Common myeloid progenitor, CD34-positive (primary cell): ENCODE data around the gene TDRD9.
A peak's percentile ranks its signal among the peaks of the same experiment; 100 is the strongest.

ENCODE experiments used
- CTCF ChIA-PET: fragments of 350-600 bp; sonication (Branson Sonifier 250); formaldehyde crosslinking; loops from one replicate; lab custom pipeline; 2021; ENCODE audit warnings: antibody characterized with exemption; lab: Charles Lee
- POLR2A ChIA-PET: fragments of 350-600 bp; sonication (Branson Sonifier 250); formaldehyde crosslinking; loops from one replicate; lab custom pipeline; 2021; ENCODE audit warnings: antibody characterized with exemption; lab: Charles Lee
- DNase-seq, 3 donors: peaks; one replicate each; pipeline versions ENCODE4 v3.0.0 to v3.0.0-alpha.2; 2013
- H3K27ac ChIP-seq, 2 experiments: 1 replicate in 1 of 2; 2 replicates in 1 of 2; pipeline ENCODE4 v1.7.0; 2013; ENCODE audit warnings: inconsistent platforms in 2 of 2, low read length in 2 of 2, mild to moderate bottlenecking in 2 of 2, low read depth in 1 of 2, moderate library complexity in 1 of 2; ENCODE audit not compliant: severe bottlenecking in 2 of 2, insufficient read depth in 1 of 2, poor library complexity in 1 of 2
- H3K27me3 ChIP-seq, 5 experiments: replicated peaks in 2 of 5; 1 replicate in 3 of 5; 2 replicates in 2 of 5; pipeline versions ENCODE4 v1.6.1 to v1.7.0; 2013; ENCODE audit warnings: low read length in 4 of 5, mild to moderate bottlenecking in 2 of 5, moderate library complexity in 2 of 5, inconsistent platforms in 1 of 5; ENCODE audit not compliant: insufficient read depth in 5 of 5, control insufficient read depth in 4 of 5
- H3K36me3 ChIP-seq, 4 experiments: 1 replicate in 2 of 4; 2 replicates in 2 of 4; pipeline versions ENCODE4 v1.6.1 to v1.7.0; 2013; ENCODE audit warnings: low read length in 3 of 4, control low read depth in 1 of 4, mild to moderate bottlenecking in 1 of 4; ENCODE audit not compliant: control insufficient read depth in 4 of 4, insufficient read depth in 4 of 4
- H3K4me1 ChIP-seq, 4 experiments: 1 replicate in 3 of 4; 2 replicates in 1 of 4; pipeline versions ENCODE4 v1.6.1 to v1.7.1; 2013; ENCODE audit warnings: low read length in 3 of 4, mild to moderate bottlenecking in 3 of 4, control low read depth in 1 of 4, inconsistent platforms in 1 of 4, moderate library complexity in 1 of 4; ENCODE audit not compliant: control insufficient read depth in 4 of 4, insufficient read depth in 4 of 4; ENCODE audit errors: control extremely low read depth in 1 of 4
- H3K4me3 ChIP-seq, 7 experiments: 1 replicate in 4 of 7; 2 replicates in 3 of 7; pipeline versions ENCODE4 v1.5.1 to v1.7.0; 2013; ENCODE audit warnings: mild to moderate bottlenecking in 7 of 7, low read length in 6 of 7, moderate library complexity in 6 of 7, inconsistent platforms in 2 of 7, low read depth in 2 of 7, control low read depth in 1 of 7; ENCODE audit not compliant: insufficient read depth in 4 of 7, control insufficient read depth in 1 of 7; ENCODE audit errors: extremely low read depth in 1 of 7
- H3K9me3 ChIP-seq, 5 experiments: 1 replicate in 4 of 5; 2 replicates in 1 of 5; pipeline versions ENCODE4 v1.6.1 to v1.7.1; 2013; ENCODE audit warnings: low read length in 4 of 5, mild to moderate bottlenecking in 2 of 5, inconsistent platforms in 1 of 5, low read depth in 1 of 5, moderate library complexity in 1 of 5; ENCODE audit not compliant: control insufficient read depth in 4 of 5, insufficient read depth in 2 of 5; ENCODE audit errors: control extremely low read depth in 1 of 5
- WGBS: methylation state at CpG from one replicate; pipeline ENCODE4 v1.1.5; 2013; ENCODE audit not compliant: insufficient coverage; 5-methylcytosine and 5-hydroxymethylcytosine counted together

The TDRD9 gene

GRCh38 chr14:103908580-103908979, 19.7 kb upstream of the TDRD9 start:
- no peak for DNase-seq
- POLR2A ChIA-PET: interaction anchor here (0.6 kb wide), 1 partner anchor 428 kb away, joined by 3 read pairs; no protein-coding TSS in a partner anchor
- H3K27ac ChIP-seq: no peak overlapping the region

GRCh38 chr14:103909531-103910261, 18.6 kb upstream of the TDRD9 start:
- no peak for DNase-seq
- Histone ChIP-seq H3K27me3 (no peaks in the 10 kb centered on the region), H3K27ac (no peak overlapping the region), H3K4me3 (peak overlapping the region in 4 of 7 experiments; percentile 24 to 70 (median 45)), H3K4me1 (peaks cover 0 to 10% (median 9%) of the 10 kb centered on the region in 4 experiments), H3K9me3 (no peaks in the 10 kb centered on the region), H3K36me3 (peaks cover 5 to 35% (median 23%) of the 10 kb centered on the region in 4 experiments)
- CTCF ChIA-PET: interaction anchor here (0.6 to 10.8 kb wide), 14 partner anchors 10 to 104 kb away, joined by 3 to 119 read pairs (median 4); partner anchors contain the start of gene RD3L
- 89% methylated on average over 25 of the region's 26 CpGs for WGBS
- POLR2A ChIA-PET: no interaction called here

More at GRCh38 chr14:103908580-103908979, 19.7 kb upstream of the TDRD9 start:
- H3K9me3 ChIP-seq: no peaks in the 10 kb centered on the region
- peaks cover 3 to 24% (median 15%) of the 10 kb centered on the region in 4 experiments for H3K36me3 ChIP-seq
- WGBS: no CpG with 5 or more reads among the region's 4 CpGs
- CTCF ChIA-PET: interaction anchor here (1.2 to 10.8 kb wide), 3 partner anchors 9 to 102 kb away, joined by 3 to 119 read pairs (median 108); no protein-coding TSS in a partner anchor
- H3K27me3 ChIP-seq: no peaks in the 10 kb centered on the region
- no peak overlapping the region for H3K4me3 ChIP-seq
- H3K4me1 ChIP-seq: peaks cover 0 to 11% (median 9%) of the 10 kb centered on the region in 4 experiments

DNA sequence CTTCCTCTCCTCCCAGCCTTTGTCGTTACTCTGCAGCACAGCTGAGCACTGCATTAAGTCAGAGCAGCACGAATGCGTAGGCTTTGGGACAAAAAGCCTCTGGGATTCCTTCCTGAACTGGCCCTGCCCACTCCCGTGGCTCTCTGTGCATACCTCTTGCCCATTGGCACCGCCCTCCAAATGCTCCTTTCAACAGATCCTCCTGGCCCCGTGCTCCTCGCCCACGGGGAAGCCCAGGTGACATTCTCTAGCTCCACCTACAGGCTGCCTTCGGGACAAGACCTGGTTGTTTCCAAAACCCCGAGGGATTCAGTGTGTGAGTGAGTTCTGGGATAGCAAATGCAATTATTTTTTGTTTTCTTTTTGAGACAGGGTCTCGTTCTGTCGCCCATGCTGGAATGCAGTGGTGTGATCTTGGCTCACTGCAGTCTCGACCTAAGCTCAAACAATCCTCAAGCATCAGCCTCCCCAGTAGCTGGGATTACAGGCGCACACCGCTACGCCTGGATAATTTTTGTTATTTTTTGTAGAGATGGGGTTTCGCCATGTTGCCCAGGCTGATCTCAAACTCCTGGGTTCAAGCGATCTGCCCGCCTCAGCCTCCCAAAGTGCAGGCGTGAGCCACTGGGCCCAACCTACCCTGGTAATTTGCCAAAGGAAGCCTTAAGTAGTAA, 17.9 kb upstream of the TDRD9 start:
- POLR2A ChIA-PET: no interaction called here
- H3K9me3 ChIP-seq: no peaks in the 10 kb centered on the region
- H3K27ac ChIP-seq: no peak overlapping the region
- DNase-seq: peak; percentile 55 to 68 (median 64)
- H3K27me3 ChIP-seq: no peaks in the 10 kb centered on the region
- CTCF ChIA-PET: interaction anchor here (0.6 to 10.8 kb wide), 13 partner anchors 10 to 104 kb away, joined by 3 to 119 read pairs (median 4); partner anchors contain the start of gene RD3L
- H3K4me1 ChIP-seq: peaks cover 0 to 10% (median 9%) of the 10 kb centered on the region in 4 experiments
- WGBS: 28% methylated on average over 10 of the region's 20 CpGs
- H3K4me3 ChIP-seq: peak overlapping the region in 4 of 7 experiments; percentile 24 to 70 (median 45)
- peaks cover 5 to 40% (median 27%) of the 10 kb centered on the region in 4 experiments for H3K36me3 ChIP-seq

GRCh38 chr14:103910984-103911383, 17.3 kb upstream of the TDRD9 start:
- DNase-seq: no peak
- ChIA-PET CTCF (interaction anchor here (1.0 to 10.8 kb wide), 10 partner anchors 10 to 105 kb away, joined by 3 to 119 read pairs (median 12); partner anchors contain the start of gene RD3L), POLR2A (no interaction called here)
- Histone ChIP-seq H3K4me3 (no peak overlapping the region), H3K9me3 (no peaks in the 10 kb centered on the region), H3K4me1 (peaks cover 0 to 9% (median 4%) of the 10 kb centered on the region in 4 experiments), H3K27me3 (no peaks in the 10 kb centered on the region), H3K36me3 (peaks cover 5 to 43% (median 29%) of the 10 kb centered on the region in 4 experiments), H3K27ac (no peak overlapping the region)
- WGBS: 95% methylated on average over 4 of the region's 6 CpGs

DNA sequence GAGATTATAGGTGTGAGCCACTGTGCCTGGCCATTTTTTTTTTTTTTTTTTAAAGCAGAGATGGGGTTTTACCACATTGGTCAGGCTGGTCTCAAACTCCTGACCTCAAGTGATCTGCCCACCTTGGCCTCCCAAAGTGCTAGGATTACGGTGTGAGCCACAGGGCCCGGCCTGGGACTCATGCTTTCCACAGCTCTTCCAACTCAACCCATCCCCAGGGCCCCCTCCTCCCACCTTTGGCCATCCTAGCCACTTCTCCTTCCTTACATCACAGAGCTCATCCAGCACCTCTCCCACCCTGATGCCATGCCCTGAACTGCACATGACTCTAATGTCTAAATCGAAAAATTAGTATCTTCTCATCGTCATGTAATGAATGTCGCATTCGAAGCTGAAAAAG, 12.6 kb upstream of the TDRD9 start:
- H3K36me3 ChIP-seq: peaks cover 5 to 60% (median 40%) of the 10 kb centered on the region in 4 experiments
- H3K27ac ChIP-seq: no peak overlapping the region
- no peak for DNase-seq
- ChIA-PET CTCF (interaction anchor here (1.8 to 2.8 kb wide), 2 partner anchors 10 kb away, joined by 11 to 13 read pairs; no protein-coding TSS in a partner anchor), POLR2A (no interaction called here)
- peaks cover 0 to 9% (median 5%) of the 10 kb centered on the region in 4 experiments for H3K4me1 ChIP-seq
- H3K9me3 ChIP-seq: no peaks in the 10 kb centered on the region
- no peaks in the 10 kb centered on the region for H3K27me3 ChIP-seq
- WGBS: 97% methylated on average over 4 of the region's 6 CpGs
- H3K4me3 ChIP-seq: no peak overlapping the region

GRCh38 chr14:103916636-103917262, 11.5 kb upstream of the TDRD9 start:
- ChIA-PET POLR2A (interaction anchor here (0.6 kb wide), 1 partner anchor 836 kb away, joined by 3 read pairs; no protein-coding TSS in a partner anchor), CTCF (interaction anchor here (0.5 to 2.2 kb wide), 7 partner anchors 12 to 110 kb away, joined by 3 to 11 read pairs (median 3); no protein-coding TSS in a partner anchor)
- no peak overlapping the region for H3K4me3 ChIP-seq
- no peaks in the 10 kb centered on the region for H3K27me3 ChIP-seq
- WGBS: 91% methylated on average over 10 of the region's 14 CpGs
- DNase-seq: no peak
- H3K4me1 ChIP-seq: peaks cover 0 to 17% (median 8%) of the 10 kb centered on the region in 4 experiments
- peaks cover 2 to 52% (median 36%) of the 10 kb centered on the region in 4 experiments for H3K36me3 ChIP-seq
- H3K27ac ChIP-seq: peak overlapping the region in 1 of 2 experiments; percentile 39
- H3K9me3 ChIP-seq: no peaks in the 10 kb centered on the region
